K562 (cell line): ENCODE measurements around the gene TMPRSS11E. TPM values are rescaled to one million over a fixed set of nuclear protein-coding genes. Genes with fewer than 3 reads are reported as not detected.

Experiments used
- ATAC-seq: fragments of 200-7000 bp; cut with Tn5 transposase; 3 replicates; pipeline ENCODE4 v1.9.1; 2020; ENCODE audit warnings: moderate library complexity
- BruUV-seq: library from RNA; stranded (reverse); fragments of 400-500 nt; replicated peaks from 2 replicates; lab custom pipeline; 2021; lab: Mats Ljungman, UMichigan
- CTCF ChIA-PET: fragments of 300-600 bp; formaldehyde crosslinking; extraction: SDS; loops from one replicate; lab custom pipeline; 2021; ENCODE audit warnings: low intra/inter-chr PET ratio; lab: Yijun Ruan, JAX
- POLR2A ChIA-PET: fragments of 300-600, 350-650 bp; sonication (Branson Sonifier 250); formaldehyde crosslinking; extraction: SDS; loops from one replicate; lab custom pipeline; 2021; ENCODE audit warnings: antibody characterized with exemption, inconsistent platforms; lab: Yijun Ruan, JAX
- DNase-seq, 4 experiments: peaks; one replicate each; pipeline versions ENCODE4 v3.0.0 to v3.0.0-alpha.2; 2011 to 2018; ENCODE audit warnings: low spot score in 3 of 4, mixed read lengths in 3 of 4; ENCODE audit errors: extremely low read depth in 1 of 4
- FAIRE-seq: peaks from 2 replicates; lab custom pipeline; 2011; peaks lifted over from hg19 to GRCh38; lab: Jason Lieb, UNC
- H2AFZ ChIP-seq: 2 replicates; pipeline ENCODE4 v1.6.0; 2011; ENCODE audit warnings: low read depth, low read length, control low read depth, inconsistent platforms
- H3K27ac ChIP-seq: fragments of 200-600 bp; 3 replicates; pipeline ENCODE4 v1.8.0; 2011; ENCODE audit warnings: low read depth, mild to moderate bottlenecking, control low read depth, inconsistent platforms, low read length, moderate library complexity, mixed read lengths; ENCODE audit errors: extremely low read depth
- H3K27me3 ChIP-seq, 2 experiments: fragments of 300-600 bp in 1 of 2; 2 replicates in 1 of 2; 3 replicates in 1 of 2; pipeline versions ENCODE4 v1.6.0 to v1.8.0; 2011; ENCODE audit warnings: inconsistent platforms in 2 of 2, low read length in 2 of 2, mild to moderate bottlenecking in 1 of 2, mixed read lengths in 1 of 2, moderate library complexity in 1 of 2; ENCODE audit not compliant: control insufficient read depth in 2 of 2, insufficient read depth in 2 of 2
- H3K36me3 ChIP-seq: fragments of 300-600 bp; 3 replicates; pipeline ENCODE4 v1.8.0; 2011; ENCODE audit warnings: mild to moderate bottlenecking, low read length, inconsistent platforms; ENCODE audit not compliant: control insufficient read depth, insufficient read depth
- H3K4me1 ChIP-seq, 2 experiments: fragments of 200-600 bp in 1 of 2; replicated peaks in 1 of 2; 2 replicates in 1 of 2; 3 replicates in 1 of 2; pipeline versions ENCODE4 v1.5.1 to v1.8.0; 2011; ENCODE audit warnings: inconsistent platforms in 2 of 2, low read length in 2 of 2, mild to moderate bottlenecking in 1 of 2, mixed read lengths in 1 of 2, moderate library complexity in 1 of 2; ENCODE audit not compliant: control insufficient read depth in 2 of 2, insufficient read depth in 2 of 2
- H3K4me2 ChIP-seq: 2 replicates; pipeline ENCODE4 v1.6.1; 2011; ENCODE audit warnings: low read length, control low read depth, inconsistent platforms, mixed read lengths; ENCODE audit not compliant: insufficient read depth
- H3K4me3 ChIP-seq: fragments of 200-600 bp; sonication (generic), shearing (Covaris generic); 2 replicates; pipeline ENCODE4 v1.5.1; 2016; ENCODE audit warnings: control low read depth, inconsistent platforms
- H3K79me2 ChIP-seq: fragments of 200-600 bp; 3 replicates; pipeline ENCODE4 v1.8.0; 2011; ENCODE audit warnings: low read length, inconsistent platforms; ENCODE audit not compliant: control insufficient read depth, insufficient read depth
- H3K9ac ChIP-seq, 2 experiments: 2 replicates each; pipeline versions ENCODE4 v1.6.0 to v1.6.1; 2011; ENCODE audit warnings: low read depth in 2 of 2, low read length in 2 of 2, control low read depth in 1 of 2, inconsistent platforms in 1 of 2, mild to moderate bottlenecking in 1 of 2, mixed read lengths in 1 of 2; ENCODE audit not compliant: insufficient read depth in 1 of 2
- H3K9me1 ChIP-seq: one replicate; pipeline ENCODE4 v1.6.0; 2011; ENCODE audit warnings: inconsistent platforms, mild to moderate bottlenecking, low read length, moderate library complexity; ENCODE audit not compliant: control insufficient read depth, insufficient read depth
- H3K9me3 ChIP-seq: replicated peaks from 2 replicates; pipeline ENCODE4 v1.5.1; 2011; ENCODE audit warnings: low read depth, low read length, inconsistent platforms; ENCODE audit not compliant: control insufficient read depth, insufficient read depth
- H4K20me1 ChIP-seq: replicated peaks from 2 replicates; pipeline ENCODE4 v1.6.1; 2011; ENCODE audit warnings: low read length, inconsistent platforms, mixed read lengths; ENCODE audit not compliant: control insufficient read depth, insufficient read depth
- ELK1 ChIP-seq: sonication (generic); formaldehyde crosslinking; IDR thresholded peaks from 2 replicates; pipeline ENCODE4 v1.8.1; 2022; ENCODE audit warnings: missing genetic modification reagents
- HNRNPUL1 ChIP-seq: fragments of 200-400 bp; formaldehyde crosslinking; IDR thresholded peaks from 2 replicates; pipeline ENCODE4 v1.6.1; 2017; ENCODE audit warnings: low read length
- KAT2B ChIP-seq: IDR thresholded peaks from one replicate; pipeline ENCODE4 v1.6.1; 2012; ENCODE audit warnings: low read depth, mild to moderate bottlenecking, control low read depth, inconsistent platforms, low read length, moderate library complexity
- MTF1 ChIP-seq: fragments of 250-450 bp; sonication (Bioruptor Pico); IDR thresholded peaks from 2 replicates; pipeline ENCODE4 v1.9.0; 2021; ENCODE audit warnings: moderate library complexity, mild to moderate bottlenecking, inconsistent platforms, borderline replicate concordance
- PKNOX1 ChIP-seq: fragments of 450-650 bp; IDR thresholded peaks from 2 replicates; pipeline ENCODE4 v1.6.1; 2016
- SETDB1 ChIP-seq: IDR thresholded peaks from one replicate; pipeline ENCODE4 v1.6.1; 2012; ENCODE audit warnings: low read length, control low read depth, inconsistent platforms
- SFPQ ChIP-seq: fragments of 200-400 bp; formaldehyde crosslinking; IDR thresholded peaks from 2 replicates; pipeline ENCODE4 v1.6.1; 2017; ENCODE audit warnings: mild to moderate bottlenecking, low read depth, low read length, moderate library complexity
- SNRNP70 ChIP-seq: fragments of 200-400 bp; formaldehyde crosslinking; optimal IDR thresholded peaks from 2 replicates; pipeline ENCODE3; 2017; ENCODE audit warnings: low read depth, low read length
- SREBF1 ChIP-seq: fragments of 150-350 bp; IDR thresholded peaks from 2 replicates; pipeline ENCODE4 v1.6.1; 2014; ENCODE audit warnings: antibody characterized with exemption, low read depth, low read length, borderline replicate concordance
- STAT6 ChIP-seq: sonication (generic); formaldehyde crosslinking; IDR thresholded peaks from 2 replicates; pipeline ENCODE4 v1.8.1; 2023; ENCODE audit warnings: mild to moderate bottlenecking, missing genetic modification reagents
- THRA ChIP-seq: fragments of 450-650 bp; IDR thresholded peaks from 2 replicates; pipeline ENCODE4 v1.6.1; 2017; ENCODE audit warnings: mild to moderate bottlenecking, moderate library complexity
- ZNF445 ChIP-seq: fragments of 250-450 bp; sonication (Bioruptor Pico); IDR thresholded peaks from 2 replicates; pipeline ENCODE4 v1.4.0; 2020; ENCODE audit warnings: low read depth, mild to moderate bottlenecking, moderate library complexity
- ZZZ3 ChIP-seq: fragments of 450-650 bp; IDR thresholded peaks from 2 replicates; pipeline ENCODE4 v1.6.1; 2016; ENCODE audit warnings: antibody characterized with exemption, mild to moderate bottlenecking, moderate library complexity
- in situ Hi-C: fragments of 300-500 bp; cut with MboI; formaldehyde crosslinking; loops from 4 replicates; pipeline ENCODE4 v1.15.0; 2018; ENCODE audit warnings: inconsistent platforms, mixed read lengths
- intact Hi-C: fragments of 100-400 bp; cut with micrococcal nuclease; formaldehyde crosslinking; loops from 2 replicates; pipeline ENCODE4 v1.14.2; 2022
- polyA plus RNA-seq, 8 experiments: library from polyadenylated mRNA; depleted of rRNA in 4 of 8; stranded (reverse) in 5 of 8; unstranded in 3 of 8; fragments of >200 nt; fragmentation: Nextera tagmentation in 2 of 8; fragmentation: Illumina TruSeq in 1 of 8; extraction: Ambion mirVana in 2 of 8; extraction: Trizol in 1 of 8; gene quantifications; 2 replicates each; pipeline versions ENCODE4 v1.2.1 to v1.2.3, GENCODE V29; 2011 to 2014; ENCODE audit warnings: inconsistent platforms in 1 of 8, missing spikeins in 1 of 8
- total RNA-seq, 7 experiments: library from RNA; depleted of rRNA in 6 of 7; stranded (reverse); fragments of >200 nt in 6 of 7; fragmentation: Illumina TruSeq in 2 of 7; extraction: Trizol in 2 of 7; gene quantifications; 2 replicates each; pipeline versions ENCODE4 v1.2.1 to v1.2.3, GENCODE V29; 2011 to 2021; ENCODE audit warnings: low replicate concordance in 1 of 7

Gene TMPRSS11E
- total and polyA plus RNA-seq, 9 of the 15 experiments (the other 6 are each of a cell fraction or from before 2014, with no cell fraction given) = not detected

GRCh38 chr4:68466751-68467150, 19.5 kb downstream of the TMPRSS11E start (continued):
- TF ChIP-seq STAT6 = no peak

GRCh38 chr4:68469482-68469881, 22.2 kb downstream of the TMPRSS11E start:
- Histone ChIP-seq H3K4me2 (no peak overlapping the region), H3K27ac (no peak overlapping the region), H4K20me1 (no peaks in the 10 kb centered on the region), H3K4me3 (no peak overlapping the region), H3K9ac (no peak overlapping the region), H3K4me1 (no peaks in the 10 kb centered on the region), H3K27me3 (no peaks in the 10 kb centered on the region), H2AFZ (no peak overlapping the region), H3K36me3 (no peaks in the 10 kb centered on the region), H3K9me1 (no peaks in the 10 kb centered on the region), H3K79me2 (no peaks in the 10 kb centered on the region), H3K9me3 (no peaks in the 10 kb centered on the region)
- ChIA-PET POLR2A (no interaction called here), CTCF (interaction anchor here (0.6 kb wide), 1 partner anchor 437 kb away, joined by 4 read pairs; no protein-coding TSS in a partner anchor)
- FAIRE-seq (no peak), DNase-seq (no peak), ATAC-seq (no peak)
- intact Hi-C loops (no loop called here), in situ Hi-C loops (no loop called here)
- no TSS peak for BruUV-seq
- TF ChIP-seq PKNOX1 (no peak), ZZZ3 (no peak), ELK1 (CRISPR knock-in tag) (no peak), SNRNP70 (no peak), SREBF1 (no peak), ZNF445 (CRISPR knock-in tag) (no peak), KAT2B (no peak), SETDB1 (no peak), SFPQ (no peak), THRA (no peak), HNRNPUL1 (no peak), MTF1 (CRISPR knock-in tag) (no peak)
